ENCODE measurements around the gene PUM2.
A peak's percentile ranks its signal among the peaks of the same experiment; 100 is the strongest.

The PUM2 gene

GRCh38 chr2:20333738-20334137 lies 16.9 kb downstream of the PUM2 start:
- peaks cover 24% of the 10 kb centered on the region for H3K36me3 Mint-ChIP-seq
- H3K4me3 Mint-ChIP-seq: no peak overlapping the region
- H3K27ac Mint-ChIP-seq: peak overlapping the region; percentile 79
- peaks cover 95% of the 10 kb centered on the region for H3K4me1 Mint-ChIP-seq
- no peaks in the 10 kb centered on the region for H3K27me3 Mint-ChIP-seq
- no peaks in the 10 kb centered on the region for H3K9me3 Mint-ChIP-seq

GRCh38 chr2:20330192-20330591 lies 20.5 kb downstream of the PUM2 start:
- peaks cover 91% of the 10 kb centered on the region for H3K4me1 Mint-ChIP-seq
- H3K9me3 Mint-ChIP-seq: no peaks in the 10 kb centered on the region
- no peak overlapping the region for H3K27ac Mint-ChIP-seq
- H3K36me3 Mint-ChIP-seq: peaks cover 26% of the 10 kb centered on the region
- no peak overlapping the region for H3K4me3 Mint-ChIP-seq
- H3K27me3 Mint-ChIP-seq: no peaks in the 10 kb centered on the region

- Mint-ChIP-seq H3K27me3 (no peaks in the 10 kb centered on the region), H3K4me3 (no peak overlapping the region), H3K9me3 (no peaks in the 10 kb centered on the region), H3K36me3 (peaks cover 26% of the 10 kb centered on the region), H3K27ac (peak overlapping the region; percentile 43), H3K4me1 (peaks cover 90% of the 10 kb centered on the region)
Measured at GRCh38 chr2:20327370-20327769, 23.3 kb downstream of the PUM2 start.

- peaks cover 92% of the 10 kb centered on the region for H3K4me1 Mint-ChIP-seq
- peak overlapping the region; percentile 53 for H3K27ac Mint-ChIP-seq
- H3K4me3 Mint-ChIP-seq: no peak overlapping the region
- H3K27me3 Mint-ChIP-seq: no peaks in the 10 kb centered on the region
- H3K36me3 Mint-ChIP-seq: peaks cover 22% of the 10 kb centered on the region
- no peaks in the 10 kb centered on the region for H3K9me3 Mint-ChIP-seq
Measured at GRCh38 chr2:20326163-20326780, 24.4 kb downstream of the PUM2 start.

DNA sequence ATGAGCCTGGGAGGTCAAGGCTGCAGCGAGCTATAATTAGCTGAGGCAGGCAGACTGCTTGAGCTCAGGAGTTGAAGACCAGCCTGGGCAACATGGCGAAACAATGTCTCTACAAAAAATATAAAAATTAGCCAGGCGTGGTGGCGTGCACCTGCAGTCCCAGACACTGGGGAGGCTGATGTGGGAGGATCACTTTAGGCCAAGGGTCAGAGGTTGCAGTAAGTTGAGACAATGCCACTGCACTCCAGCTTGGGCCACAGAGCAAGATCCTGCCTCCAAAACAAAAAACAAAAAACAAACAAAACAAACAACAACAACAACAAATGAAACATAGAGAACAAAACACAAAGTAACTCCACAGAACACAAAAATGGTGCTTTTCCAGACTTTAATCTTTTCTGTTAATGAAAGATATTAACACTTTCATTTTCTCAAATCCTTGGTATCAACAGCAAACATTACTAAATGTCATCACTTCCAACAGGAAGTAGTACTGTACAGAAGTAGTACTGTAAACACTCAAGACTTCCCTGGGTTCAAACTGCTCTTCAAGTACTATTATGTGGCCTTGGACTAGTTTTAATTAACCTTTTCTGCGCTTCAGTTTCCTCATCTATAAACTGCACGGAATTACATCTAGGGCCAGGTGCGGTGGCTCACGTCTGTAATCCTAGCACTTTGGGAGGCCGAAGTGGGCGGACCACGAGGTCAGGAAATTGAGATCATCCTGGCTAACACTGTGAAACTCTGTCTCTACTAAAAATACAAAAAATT lies 27.9 kb downstream of the PUM2 start:
- Mint-ChIP-seq H3K27ac (peak overlapping the region; percentile 41), H3K9me3 (no peaks in the 10 kb centered on the region), H3K4me3 (no peak overlapping the region), H3K36me3 (peaks cover 18% of the 10 kb centered on the region), H3K4me1 (peaks cover 85% of the 10 kb centered on the region), H3K27me3 (no peaks in the 10 kb centered on the region)

- Mint-ChIP-seq H3K27ac (no peak overlapping the region), H3K9me3 (no peaks in the 10 kb centered on the region), H3K4me3 (no peak overlapping the region), H3K4me1 (peaks cover 74% of the 10 kb centered on the region), H3K27me3 (no peaks in the 10 kb centered on the region), H3K36me3 (peaks cover 19% of the 10 kb centered on the region)
Measured at GRCh38 chr2:20317690-20318089, 33.0 kb downstream of the PUM2 start.

DNA sequence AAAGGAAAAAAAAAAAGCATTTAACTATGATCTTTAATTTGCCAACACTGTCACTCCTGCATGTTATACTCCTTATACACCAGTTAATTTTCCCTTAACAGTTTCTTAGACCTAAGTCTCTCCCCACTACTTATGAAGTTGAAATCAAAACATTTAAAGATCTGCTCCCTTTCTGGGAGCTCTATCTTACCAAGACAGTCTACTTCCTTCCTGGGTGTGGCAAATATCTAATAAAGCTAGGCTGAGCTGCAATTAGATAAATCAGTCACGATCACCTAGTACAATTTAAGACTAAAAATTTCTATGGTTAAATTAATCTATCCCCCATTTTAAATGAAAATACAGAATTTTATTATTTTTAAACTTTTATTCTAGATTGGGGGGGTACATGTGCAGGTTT lies 33.4 kb downstream of the PUM2 start:
- no peak overlapping the region for H3K4me3 Mint-ChIP-seq

DNA sequence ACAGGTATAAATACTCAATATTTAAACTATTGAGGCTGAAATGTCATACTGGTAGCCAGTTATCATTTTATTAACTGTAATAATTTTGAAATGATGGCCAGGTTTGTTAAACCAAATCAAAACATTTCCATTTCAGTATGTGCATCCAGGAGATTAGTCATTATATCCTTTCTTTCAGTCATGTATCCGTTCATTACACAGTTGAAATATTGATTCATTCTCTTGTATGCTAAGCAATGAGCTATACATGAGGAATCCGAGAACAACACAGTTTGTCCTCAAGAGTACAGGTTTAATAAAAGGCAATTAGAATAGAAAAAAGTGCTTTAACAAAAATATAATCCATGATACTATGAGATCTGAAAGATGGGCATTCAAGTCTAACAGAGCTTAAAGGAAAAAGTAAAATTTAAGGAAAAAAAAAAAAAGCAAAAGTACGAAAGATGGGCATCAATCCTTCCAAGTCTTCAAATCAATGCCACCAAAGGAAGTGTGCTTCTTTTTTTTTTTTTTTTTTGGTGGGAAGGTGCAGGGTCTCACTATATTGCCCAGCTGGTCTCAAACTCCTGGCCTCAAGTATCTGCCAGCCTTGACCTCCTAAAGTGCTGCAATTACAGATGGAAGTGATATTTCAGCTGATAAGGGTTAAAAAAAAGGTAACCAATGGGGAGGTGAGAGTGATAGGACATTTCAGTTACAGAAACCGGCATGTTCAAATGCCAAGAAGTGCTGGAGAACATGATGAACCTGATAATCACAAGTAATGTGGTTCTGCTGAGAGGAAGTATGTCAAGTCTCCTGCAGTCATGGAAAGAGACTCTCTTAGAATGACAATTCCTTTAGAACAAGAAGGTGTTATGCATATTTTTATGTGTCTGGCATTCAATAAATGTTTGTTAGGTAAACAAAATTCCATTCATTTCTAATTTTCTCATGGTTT lies 35.8 kb downstream of the PUM2 start:
- H3K9me3 Mint-ChIP-seq: no peaks in the 10 kb centered on the region
- peaks cover 23% of the 10 kb centered on the region for H3K36me3 Mint-ChIP-seq
- H3K4me1 Mint-ChIP-seq: peaks cover 55% of the 10 kb centered on the region
- no peak overlapping the region for H3K4me3 Mint-ChIP-seq
- H3K27ac Mint-ChIP-seq: no peak overlapping the region
- H3K27me3 Mint-ChIP-seq: no peaks in the 10 kb centered on the region

More for the DNA sequence above, 33.4 kb downstream of the PUM2 start:
- Mint-ChIP-seq H3K36me3 (peaks cover 22% of the 10 kb centered on the region), H3K9me3 (no peaks in the 10 kb centered on the region), H3K27me3 (no peaks in the 10 kb centered on the region), H3K4me1 (peaks cover 73% of the 10 kb centered on the region), H3K27ac (peak overlapping the region; percentile 35)

DNA sequence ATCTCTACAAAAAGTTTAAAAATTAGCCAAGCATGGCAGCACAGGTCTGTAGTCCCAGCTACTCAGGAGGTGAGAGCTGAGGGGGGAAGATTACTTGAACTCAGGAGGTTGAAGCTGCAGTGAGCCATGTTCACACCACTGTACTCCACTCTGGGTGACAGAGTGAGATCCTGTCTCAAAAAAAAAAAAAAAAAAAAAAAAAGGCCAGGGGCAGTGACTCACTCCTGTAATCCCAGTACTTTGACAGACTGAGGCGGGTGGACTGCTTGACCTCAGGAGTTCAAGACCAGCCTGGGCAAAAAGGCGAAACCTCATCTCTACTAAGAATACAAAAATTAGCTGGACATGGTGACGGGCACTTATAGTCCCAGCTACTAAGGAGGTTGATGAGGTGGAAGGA lies 37.0 kb downstream of the PUM2 start:
- Mint-ChIP-seq H3K4me1 (peaks cover 49% of the 10 kb centered on the region), H3K36me3 (peaks cover 18% of the 10 kb centered on the region), H3K27ac (peak overlapping the region; percentile 46), H3K4me3 (no peak overlapping the region), H3K9me3 (no peaks in the 10 kb centered on the region), H3K27me3 (no peaks in the 10 kb centered on the region)

DNA sequence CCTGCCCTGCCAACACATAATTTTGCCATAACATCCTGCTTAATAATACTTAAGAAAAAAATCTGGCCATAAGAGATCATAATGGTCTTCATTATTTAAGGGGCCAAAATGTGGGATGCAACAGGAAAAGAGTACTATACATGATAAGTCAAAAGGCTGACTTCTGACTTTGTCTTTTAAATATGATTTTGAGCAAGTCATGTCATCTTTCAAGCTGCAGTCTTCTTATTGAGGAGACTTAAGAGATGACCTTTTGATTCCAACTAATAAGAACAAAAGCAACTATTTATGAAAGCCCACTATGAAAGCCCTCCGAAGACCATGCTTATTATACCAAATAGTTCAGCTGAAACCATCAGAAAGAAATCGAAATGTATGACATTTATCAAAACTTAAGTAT lies 41.6 kb downstream of the PUM2 start:
- no peaks in the 10 kb centered on the region for H3K27me3 Mint-ChIP-seq
- H3K36me3 Mint-ChIP-seq: peaks cover 18% of the 10 kb centered on the region
- H3K27ac Mint-ChIP-seq: peak overlapping the region; percentile 24

DNA sequence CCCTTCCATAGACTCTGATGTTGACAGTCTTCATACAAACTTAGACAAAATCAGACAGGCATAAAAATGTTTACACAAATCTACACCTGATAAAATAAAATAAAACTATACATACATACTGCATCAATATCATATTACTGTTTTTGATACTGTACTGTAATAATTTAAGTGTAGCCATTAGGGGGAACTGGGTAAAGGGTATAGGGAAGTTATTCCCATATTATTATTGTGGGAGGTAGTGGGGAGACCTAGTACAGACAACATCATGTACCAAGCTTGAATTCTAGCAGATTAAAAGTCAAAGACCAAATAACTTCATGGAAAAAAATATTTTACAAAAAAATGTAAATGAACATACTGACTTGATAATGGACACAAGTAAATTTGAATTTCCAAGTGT lies 43.3 kb downstream of the PUM2 start:
- no peaks in the 10 kb centered on the region for H3K27me3 Mint-ChIP-seq

More for the DNA sequence above, 41.6 kb downstream of the PUM2 start:
- Mint-ChIP-seq H3K4me3 (no peak overlapping the region), H3K4me1 (peaks cover 24% of the 10 kb centered on the region), H3K9me3 (no peaks in the 10 kb centered on the region)

DNA sequence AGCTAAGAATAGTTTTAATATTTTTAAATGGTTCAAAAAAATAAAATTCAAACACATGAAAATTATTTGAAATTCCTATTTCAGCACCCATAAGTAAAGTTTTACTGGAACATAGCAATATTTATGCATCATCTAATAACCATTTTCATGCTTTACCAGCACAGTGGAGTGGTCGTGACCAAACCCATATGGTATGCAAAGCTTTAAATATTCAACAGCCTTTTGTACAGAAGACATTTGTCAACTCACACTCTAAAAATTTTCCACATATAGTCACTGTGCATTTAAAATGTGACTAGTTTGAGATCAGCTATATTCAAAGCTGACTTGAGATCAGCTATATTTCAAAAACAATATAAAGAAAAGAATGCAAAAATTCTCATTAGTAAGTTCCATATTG lies 46.2 kb downstream of the PUM2 start:
- peaks cover 25% of the 10 kb centered on the region for H3K4me1 Mint-ChIP-seq
- no peak overlapping the region for H3K27ac Mint-ChIP-seq
- no peaks in the 10 kb centered on the region for H3K9me3 Mint-ChIP-seq
- H3K4me3 Mint-ChIP-seq: no peak overlapping the region
- H3K36me3 Mint-ChIP-seq: peaks cover 19% of the 10 kb centered on the region
- H3K27me3 Mint-ChIP-seq: no peaks in the 10 kb centered on the region

More for the DNA sequence above, 43.3 kb downstream of the PUM2 start:
- H3K4me3 Mint-ChIP-seq: no peak overlapping the region
- H3K36me3 Mint-ChIP-seq: peaks cover 17% of the 10 kb centered on the region
- H3K4me1 Mint-ChIP-seq: peaks cover 25% of the 10 kb centered on the region
- H3K27ac Mint-ChIP-seq: no peak overlapping the region
- no peaks in the 10 kb centered on the region for H3K9me3 Mint-ChIP-seq

GRCh38 chr2:20303966-20304365 lies 46.7 kb downstream of the PUM2 start:
- Mint-ChIP-seq H3K9me3 (no peaks in the 10 kb centered on the region), H3K4me3 (no peak overlapping the region), H3K36me3 (peaks cover 21% of the 10 kb centered on the region), H3K27ac (peak overlapping the region; percentile 68), H3K27me3 (no peaks in the 10 kb centered on the region), H3K4me1 (peaks cover 23% of the 10 kb centered on the region)

DNA sequence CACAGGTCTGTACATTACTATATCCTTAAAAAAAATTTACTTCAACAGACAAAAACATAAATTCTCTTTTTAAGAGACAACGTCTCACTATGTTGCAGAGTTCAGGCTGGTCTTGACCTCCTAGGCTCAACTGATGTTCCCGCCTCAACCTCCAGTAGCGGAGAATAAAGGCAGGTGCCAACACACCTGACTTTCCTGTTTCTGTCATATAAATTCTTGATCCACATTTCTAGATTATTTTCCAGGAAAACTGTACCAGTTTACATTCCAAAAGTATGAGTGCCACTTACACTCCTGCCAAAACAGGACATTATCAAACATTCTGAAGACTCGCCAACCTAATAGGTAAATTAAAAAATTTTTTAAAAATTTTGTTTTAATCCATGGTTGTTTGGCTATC lies 48.6 kb downstream of the PUM2 start:
- peaks cover 20% of the 10 kb centered on the region for H3K36me3 Mint-ChIP-seq

DNA sequence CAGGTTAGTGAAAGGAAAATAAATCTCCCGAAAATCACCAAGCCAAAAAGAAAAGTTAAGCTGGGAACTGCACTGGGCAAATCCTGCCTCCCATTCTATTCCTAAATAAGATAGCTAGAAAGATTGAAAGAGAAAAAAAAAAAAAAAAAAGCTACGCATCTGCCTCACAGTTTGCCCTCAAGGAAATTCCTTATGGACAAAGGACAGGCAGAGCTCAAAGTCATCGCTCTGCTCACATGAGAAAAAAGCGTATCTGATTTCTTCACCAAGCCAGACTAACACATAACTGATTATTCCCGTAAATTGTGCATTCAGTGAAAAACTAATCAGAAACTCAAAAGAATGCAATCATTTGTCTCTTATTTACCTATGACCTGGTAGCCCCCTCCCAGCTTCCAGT lies 50.0 kb downstream of the PUM2 start:
- Mint-ChIP-seq H3K36me3 (peaks cover 19% of the 10 kb centered on the region), H3K4me3 (no peak overlapping the region), H3K4me1 (peaks cover 25% of the 10 kb centered on the region), H3K27ac (no peak overlapping the region), H3K9me3 (no peaks in the 10 kb centered on the region), H3K27me3 (no peaks in the 10 kb centered on the region)

More for the DNA sequence above, 48.6 kb downstream of the PUM2 start:
- Mint-ChIP-seq H3K4me1 (peaks cover 24% of the 10 kb centered on the region), H3K27ac (no peak overlapping the region), H3K9me3 (no peaks in the 10 kb centered on the region), H3K27me3 (no peaks in the 10 kb centered on the region), H3K4me3 (no peak overlapping the region)

All from activated naive CD4-positive, alpha-beta T cell treated with anti-CD3 and anti-CD28 coated beads, Interleukin-2, amount 50 U/mL, for 24 hours (primary cell).